MCF 10A (cell line): ENCODE measurements around the gene ASIC3. TPM values are rescaled to one million over a fixed set of nuclear protein-coding genes. Genes with fewer than 3 reads are reported as not detected.

ENCODE experiments used
- BruUV-seq: library from RNA; stranded (reverse); fragments of 400-500 nt; replicated peaks from 2 replicates; lab custom pipeline; 2021; lab: Mats Ljungman, UMichigan
- CTCF ChIA-PET: fragments of 300-600 bp; sonication (Branson Sonifier 250); formaldehyde crosslinking; extraction: SDS; loops from one replicate; lab custom pipeline; 2021; ENCODE audit warnings: antibody characterized with exemption, inconsistent platforms; lab: Yijun Ruan, JAX
- POLR2A ChIA-PET: fragments of 300-600, 350-650 bp; sonication (Branson Sonifier 250); formaldehyde crosslinking; extraction: SDS; loops from one replicate; lab custom pipeline; 2020; ENCODE audit warnings: antibody characterized with exemption, inconsistent platforms; lab: Yijun Ruan, JAX
- DNase-seq: peaks from one replicate; pipeline ENCODE4 v3.0.0-alpha.2; 2018; ENCODE audit not compliant: unreplicated experiment
- H3K27ac Mint-ChIP-seq: one replicate; pipeline ENCODE4 v1.8.0; 2022; ENCODE audit warnings: mild to moderate bottlenecking, low read depth, mixed read lengths; ENCODE audit not compliant: unreplicated experiment
- H3K27me3 Mint-ChIP-seq: one replicate; pipeline ENCODE4 v1.8.0; 2022; ENCODE audit warnings: mixed read lengths; ENCODE audit not compliant: insufficient read depth, unreplicated experiment
- H3K36me3 Mint-ChIP-seq: one replicate; pipeline ENCODE4 v1.8.0; 2022; ENCODE audit warnings: mild to moderate bottlenecking, moderate library complexity, mixed read lengths; ENCODE audit not compliant: insufficient read depth, unreplicated experiment
- H3K4me1 Mint-ChIP-seq: one replicate; pipeline ENCODE4 v1.8.0; 2022; ENCODE audit warnings: mixed read lengths; ENCODE audit not compliant: insufficient read depth, unreplicated experiment
- H3K4me3 Mint-ChIP-seq: one replicate; pipeline ENCODE4 v1.8.0; 2022; ENCODE audit warnings: mild to moderate bottlenecking, moderate library complexity, mixed read lengths; ENCODE audit not compliant: unreplicated experiment
- H3K9me3 Mint-ChIP-seq: one replicate; pipeline ENCODE4 v1.8.0; 2022; ENCODE audit warnings: mixed read lengths; ENCODE audit not compliant: unreplicated experiment
- intact Hi-C: fragments of 100-400 bp; cut with micrococcal nuclease; formaldehyde crosslinking; loops from 2 replicates; pipeline ENCODE4 v1.14.1; 2022
- total RNA-seq: library from RNA; stranded (reverse); gene quantifications from 2 replicates; pipeline ENCODE4 v1.2.3, GENCODE V29; 2022
- TF ChIP-seq, protein P1 (sequence below): fragments of 200-600 bp; IDR thresholded peaks from one replicate; pipeline ENCODE4 v1.8.0; 2022; ENCODE audit warnings: antibody characterized with exemption, mild to moderate bottlenecking; ENCODE audit not compliant: unreplicated experiment

Gene ASIC3
- total RNA-seq, 1 experiment from 2014 or later: 3.9 TPM

DNA sequence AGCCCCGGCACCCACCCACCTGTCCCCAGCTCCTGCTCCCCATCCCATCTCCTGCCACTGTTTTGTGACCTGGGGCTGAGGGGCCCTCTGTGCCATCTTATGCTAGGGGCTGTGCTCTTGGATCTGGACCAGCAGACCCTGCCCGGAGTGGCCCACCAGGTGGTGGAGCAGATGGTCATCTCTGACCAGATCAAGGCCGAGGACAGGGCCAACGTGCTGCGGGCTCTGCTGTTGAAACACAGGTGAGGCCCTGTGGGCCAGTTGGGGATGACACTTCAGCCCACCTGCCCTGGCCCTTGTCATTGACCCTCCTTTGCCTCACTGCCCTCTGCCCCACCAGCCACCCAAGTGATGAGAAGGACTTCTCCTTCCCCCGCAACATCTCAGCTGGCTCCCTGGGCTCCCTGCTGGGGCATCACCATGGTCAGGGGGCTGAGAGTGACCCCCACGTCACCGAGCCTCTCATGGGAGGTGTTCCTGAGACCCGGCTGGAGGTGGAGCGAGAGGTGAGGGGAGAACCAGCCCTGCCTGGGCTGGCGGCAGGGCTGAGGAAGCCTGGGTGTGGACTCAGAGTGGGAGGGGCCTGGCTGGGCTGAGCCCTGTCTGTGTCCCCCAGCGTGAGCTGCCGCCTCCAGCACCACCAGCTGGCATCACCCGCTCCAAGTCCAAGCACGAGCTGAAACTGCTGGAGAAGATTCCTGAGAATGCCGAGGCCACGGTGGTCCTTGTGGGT, 21.7 kb downstream of the ASIC3 start:
- POLR2A ChIA-PET: no interaction called here
- intact Hi-C loops: no loop called here
- no peak overlapping the region for H3K27ac Mint-ChIP-seq

DNA sequence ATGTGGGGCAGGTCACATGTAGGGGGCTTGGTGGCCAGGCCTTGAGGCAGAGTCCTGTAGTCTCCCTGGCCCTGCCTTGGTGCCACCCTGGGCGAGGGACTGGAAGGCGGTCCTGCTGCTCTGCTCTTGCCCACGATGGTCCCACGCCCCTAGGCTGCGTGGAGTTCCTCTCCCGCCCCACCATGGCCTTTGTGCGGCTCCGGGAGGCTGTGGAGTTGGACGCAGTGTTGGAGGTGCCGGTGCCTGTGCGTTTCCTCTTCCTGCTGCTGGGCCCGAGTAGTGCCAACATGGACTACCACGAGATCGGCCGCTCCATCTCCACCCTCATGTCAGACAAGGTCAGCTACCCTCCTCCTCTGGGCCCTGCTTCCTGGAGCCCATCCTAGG, 22.2 kb downstream of the ASIC3 start:
- Mint-ChIP-seq H3K27me3 (no peaks in the 10 kb centered on the region), H3K4me3 (no peak overlapping the region), H3K9me3 (no peaks in the 10 kb centered on the region), H3K4me1 (no peaks in the 10 kb centered on the region), H3K27ac (no peak overlapping the region), H3K36me3 (peaks cover 76% of the 10 kb centered on the region)
- TF ChIP-seq, protein P1, sequence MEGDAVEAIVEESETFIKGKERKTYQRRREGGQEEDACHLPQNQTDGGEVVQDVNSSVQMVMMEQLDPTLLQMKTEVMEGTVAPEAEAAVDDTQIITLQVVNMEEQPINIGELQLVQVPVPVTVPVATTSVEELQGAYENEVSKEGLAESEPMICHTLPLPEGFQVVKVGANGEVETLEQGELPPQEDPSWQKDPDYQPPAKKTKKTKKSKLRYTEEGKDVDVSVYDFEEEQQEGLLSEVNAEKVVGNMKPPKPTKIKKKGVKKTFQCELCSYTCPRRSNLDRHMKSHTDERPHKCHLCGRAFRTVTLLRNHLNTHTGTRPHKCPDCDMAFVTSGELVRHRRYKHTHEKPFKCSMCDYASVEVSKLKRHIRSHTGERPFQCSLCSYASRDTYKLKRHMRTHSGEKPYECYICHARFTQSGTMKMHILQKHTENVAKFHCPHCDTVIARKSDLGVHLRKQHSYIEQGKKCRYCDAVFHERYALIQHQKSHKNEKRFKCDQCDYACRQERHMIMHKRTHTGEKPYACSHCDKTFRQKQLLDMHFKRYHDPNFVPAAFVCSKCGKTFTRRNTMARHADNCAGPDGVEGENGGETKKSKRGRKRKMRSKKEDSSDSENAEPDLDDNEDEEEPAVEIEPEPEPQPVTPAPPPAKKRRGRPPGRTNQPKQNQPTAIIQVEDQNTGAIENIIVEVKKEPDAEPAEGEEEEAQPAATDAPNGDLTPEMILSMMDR: no peak
- POLR2A ChIA-PET: no interaction called here
- intact Hi-C loops: no loop called here
- no TSS peak for BruUV-seq
- CTCF ChIA-PET: interaction anchor here (0.8 to 1.2 kb wide), 2 partner anchors 10 to 45 kb away, joined by 3 to 5 read pairs; no protein-coding TSS in a partner anchor
- DNase-seq: no peak

More for the DNA sequence above, 21.7 kb downstream of the ASIC3 start:
- DNase-seq: no peak
- TF ChIP-seq, protein P1: no peak
- H3K27me3 Mint-ChIP-seq: no peaks in the 10 kb centered on the region
- no TSS peak for BruUV-seq
- H3K4me3 Mint-ChIP-seq: no peak overlapping the region
- CTCF ChIA-PET: interaction anchor here (0.8 kb wide), 1 partner anchor 46 kb away, joined by 3 read pairs; no protein-coding TSS in a partner anchor
- no peaks in the 10 kb centered on the region for H3K9me3 Mint-ChIP-seq
- H3K4me1 Mint-ChIP-seq: no peaks in the 10 kb centered on the region
- peaks cover 76% of the 10 kb centered on the region for H3K36me3 Mint-ChIP-seq

DNA sequence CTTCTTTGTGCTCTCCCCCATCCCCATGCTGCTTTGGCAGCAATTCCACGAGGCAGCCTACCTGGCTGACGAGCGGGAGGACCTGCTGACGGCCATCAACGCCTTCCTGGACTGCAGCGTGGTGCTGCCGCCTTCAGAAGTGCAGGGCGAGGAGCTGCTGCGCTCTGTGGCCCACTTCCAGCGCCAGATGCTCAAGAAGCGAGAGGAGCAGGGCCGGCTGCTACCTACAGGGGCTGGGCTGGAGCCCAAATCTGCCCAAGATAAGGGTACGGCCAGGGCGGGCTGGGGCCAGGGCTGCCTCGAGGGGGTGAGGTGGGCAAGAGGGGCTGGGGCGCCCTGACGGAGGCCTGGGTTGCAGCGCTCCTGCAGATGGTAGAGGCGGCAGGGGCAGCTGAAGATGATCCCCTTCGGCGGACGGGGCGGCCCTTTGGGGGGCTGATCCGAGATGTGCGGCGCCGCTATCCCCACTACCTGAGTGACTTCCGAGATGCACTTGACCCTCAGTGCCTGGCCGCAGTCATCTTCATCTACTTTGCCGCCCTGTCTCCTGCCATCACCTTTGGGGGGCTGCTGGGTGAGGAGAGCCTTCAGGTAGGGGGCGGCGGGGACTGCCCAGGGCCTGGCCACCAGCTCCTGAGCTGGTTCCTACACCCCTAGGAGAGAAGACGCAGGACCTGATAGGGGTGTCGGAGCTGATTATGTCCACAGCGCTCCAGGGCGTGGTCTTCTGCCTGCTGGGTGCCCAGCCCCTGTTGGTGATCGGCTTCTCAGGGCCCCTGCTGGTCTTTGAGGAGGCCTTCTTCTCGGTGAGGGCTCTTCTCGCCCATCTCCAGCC, 22.9 kb downstream of the ASIC3 start:
- no peaks in the 10 kb centered on the region for H3K4me1 Mint-ChIP-seq
- intact Hi-C loops: no loop called here
- H3K27ac Mint-ChIP-seq: no peak overlapping the region
- TF ChIP-seq, protein P1: no peak
- peaks cover 79% of the 10 kb centered on the region for H3K36me3 Mint-ChIP-seq
- no peaks in the 10 kb centered on the region for H3K27me3 Mint-ChIP-seq
- ChIA-PET POLR2A (no interaction called here), CTCF (interaction anchor here (0.6 to 1.2 kb wide), 3 partner anchors 11 to 75 kb away, joined by 3 to 5 read pairs (median 4); no protein-coding TSS in a partner anchor)
- no peaks in the 10 kb centered on the region for H3K9me3 Mint-ChIP-seq
- DNase-seq: no peak
- BruUV-seq: no TSS peak
- H3K4me3 Mint-ChIP-seq: no peak overlapping the region

DNA sequence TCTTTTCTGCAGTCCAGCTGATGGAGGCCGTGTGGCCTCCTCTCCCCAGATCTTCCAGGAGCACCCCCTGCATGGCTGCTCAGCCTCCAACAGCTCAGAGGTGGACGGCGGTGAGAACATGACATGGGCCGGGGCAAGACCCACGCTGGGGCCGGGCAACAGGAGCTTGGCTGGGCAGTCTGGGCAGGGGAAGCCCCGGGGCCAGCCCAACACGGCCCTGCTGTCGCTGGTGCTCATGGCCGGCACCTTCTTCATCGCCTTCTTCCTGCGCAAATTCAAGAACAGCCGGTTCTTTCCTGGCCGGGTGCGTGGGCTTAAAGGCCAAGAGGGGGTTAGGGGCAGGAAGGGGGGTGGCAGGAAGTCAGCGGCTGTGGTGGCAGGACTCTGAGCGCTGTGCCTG, 25.7 kb downstream of the ASIC3 start:
- no TSS peak for BruUV-seq
- Mint-ChIP-seq H3K27me3 (no peaks in the 10 kb centered on the region), H3K27ac (no peak overlapping the region), H3K9me3 (no peaks in the 10 kb centered on the region), H3K36me3 (peaks cover 55% of the 10 kb centered on the region), H3K4me3 (no peak overlapping the region), H3K4me1 (peaks cover 7% of the 10 kb centered on the region)
- no peak for DNase-seq
- intact Hi-C loops: no loop called here
- TF ChIP-seq, protein P1: no peak
- POLR2A ChIA-PET: interaction anchor here (1.0 to 1.2 kb wide), 3 partner anchors 9 to 12 kb away, joined by 3 to 4 read pairs (median 4); partner anchors contain the start of gene TMUB1
- CTCF ChIA-PET: no interaction called here
